Erythroblast (primary cell): ENCODE data around the gene CD48.

Source experiments
- GATA1 ChIP-seq: IDR thresholded peaks from 2 replicates; pipeline ENCODE4 v1.6.1; 2011; ENCODE audit warnings: low read depth, mild to moderate bottlenecking, control low read depth, low read length, moderate library complexity
- POLR2A ChIP-seq: IDR thresholded peaks from 2 replicates; pipeline ENCODE4 v1.6.1; 2011; ENCODE audit warnings: mild to moderate bottlenecking, low read length

DNA sequence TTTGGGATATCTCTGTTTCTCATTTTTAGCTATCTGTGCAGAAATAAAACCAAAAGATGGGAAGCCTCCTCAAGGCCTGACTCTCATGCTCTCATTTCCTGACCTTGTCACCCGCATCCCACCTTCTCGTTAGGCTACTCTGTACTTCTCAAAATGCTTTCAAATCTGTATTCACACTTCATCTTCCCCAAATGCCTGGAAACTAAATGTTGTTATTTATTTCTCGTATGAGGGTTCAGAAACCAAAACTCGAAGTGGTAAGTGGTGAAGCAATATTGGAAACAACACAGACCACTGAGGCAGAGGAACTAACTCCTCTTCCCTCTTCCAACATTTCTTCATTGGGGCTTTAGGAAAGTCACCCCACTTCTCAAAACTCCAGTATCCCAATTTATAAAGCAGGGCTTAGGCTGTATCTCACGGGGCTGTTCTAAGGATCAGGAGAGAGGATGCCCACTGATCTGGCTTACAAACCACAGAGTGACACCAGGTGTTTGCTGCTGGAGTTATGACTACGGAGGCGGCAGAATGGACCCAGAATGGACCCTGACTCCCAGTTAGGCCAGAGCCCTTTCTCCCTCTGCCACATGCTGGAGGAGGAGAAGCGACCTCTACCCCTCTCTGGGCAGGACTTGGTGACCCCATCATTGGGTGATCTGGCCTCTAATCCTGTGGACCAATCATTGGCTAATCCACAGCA is 31.0 kb upstream of the CD48 start:
- no peak for TF ChIP-seq POLR2A
- no peak for TF ChIP-seq GATA1
